Right lobe of liver (tissue), 4 donors: ENCODE data around the gene ANXA6.

Experiments used
- POLR2A ChIP-seq: fragments of 450-650 bp; IDR thresholded peaks from one replicate; pipeline ENCODE4 v1.6.1; 2017; ENCODE audit warnings: antibody characterized with exemption, mild to moderate bottlenecking
- TF ChIP-seq, protein P1 (sequence below), 4 donors: fragments of 200-600 bp in 3 of 4; fragments of 450-650 bp in 1 of 4; IDR thresholded peaks; one replicate each; pipeline versions ENCODE4 v1.5.1 to v1.8.0; 2016 to 2022; ENCODE audit warnings: antibody characterized with exemption in 4 of 4, mild to moderate bottlenecking in 2 of 4
- donor health status: DM: no; HTN: no; CAD: no.
- donor health status: DM: no; HTN: no; CAD: no.
- donor health status: DM: no; HTN: yes; CAD: no.

- TF ChIP-seq POLR2A = no peak
- TF ChIP-seq, protein P1, sequence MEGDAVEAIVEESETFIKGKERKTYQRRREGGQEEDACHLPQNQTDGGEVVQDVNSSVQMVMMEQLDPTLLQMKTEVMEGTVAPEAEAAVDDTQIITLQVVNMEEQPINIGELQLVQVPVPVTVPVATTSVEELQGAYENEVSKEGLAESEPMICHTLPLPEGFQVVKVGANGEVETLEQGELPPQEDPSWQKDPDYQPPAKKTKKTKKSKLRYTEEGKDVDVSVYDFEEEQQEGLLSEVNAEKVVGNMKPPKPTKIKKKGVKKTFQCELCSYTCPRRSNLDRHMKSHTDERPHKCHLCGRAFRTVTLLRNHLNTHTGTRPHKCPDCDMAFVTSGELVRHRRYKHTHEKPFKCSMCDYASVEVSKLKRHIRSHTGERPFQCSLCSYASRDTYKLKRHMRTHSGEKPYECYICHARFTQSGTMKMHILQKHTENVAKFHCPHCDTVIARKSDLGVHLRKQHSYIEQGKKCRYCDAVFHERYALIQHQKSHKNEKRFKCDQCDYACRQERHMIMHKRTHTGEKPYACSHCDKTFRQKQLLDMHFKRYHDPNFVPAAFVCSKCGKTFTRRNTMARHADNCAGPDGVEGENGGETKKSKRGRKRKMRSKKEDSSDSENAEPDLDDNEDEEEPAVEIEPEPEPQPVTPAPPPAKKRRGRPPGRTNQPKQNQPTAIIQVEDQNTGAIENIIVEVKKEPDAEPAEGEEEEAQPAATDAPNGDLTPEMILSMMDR (IDR thresholded peaks at IDR 0.05) = no peak
These were observed 73.2 kb downstream of the ANXA6 start for GRCh38 chr5:151084363-151084762.
